Activated T-helper 1 cell treated with anti-CD3 and anti-CD28 coated beads, Interleukin-2, amount 50 U/mL, for 16 hours (primary cell): ENCODE data around the gene PFKP.
A peak's percentile ranks its signal among the peaks of the same experiment; 100 is the strongest.

Source experiments
- DNase-seq, 2 donors: peaks; one replicate each; pipeline ENCODE4 v3.0.0-alpha.2; 2020; ENCODE audit warnings: low read depth in 1 of 2, low spot score in 1 of 2

PFKP gene

DNA sequence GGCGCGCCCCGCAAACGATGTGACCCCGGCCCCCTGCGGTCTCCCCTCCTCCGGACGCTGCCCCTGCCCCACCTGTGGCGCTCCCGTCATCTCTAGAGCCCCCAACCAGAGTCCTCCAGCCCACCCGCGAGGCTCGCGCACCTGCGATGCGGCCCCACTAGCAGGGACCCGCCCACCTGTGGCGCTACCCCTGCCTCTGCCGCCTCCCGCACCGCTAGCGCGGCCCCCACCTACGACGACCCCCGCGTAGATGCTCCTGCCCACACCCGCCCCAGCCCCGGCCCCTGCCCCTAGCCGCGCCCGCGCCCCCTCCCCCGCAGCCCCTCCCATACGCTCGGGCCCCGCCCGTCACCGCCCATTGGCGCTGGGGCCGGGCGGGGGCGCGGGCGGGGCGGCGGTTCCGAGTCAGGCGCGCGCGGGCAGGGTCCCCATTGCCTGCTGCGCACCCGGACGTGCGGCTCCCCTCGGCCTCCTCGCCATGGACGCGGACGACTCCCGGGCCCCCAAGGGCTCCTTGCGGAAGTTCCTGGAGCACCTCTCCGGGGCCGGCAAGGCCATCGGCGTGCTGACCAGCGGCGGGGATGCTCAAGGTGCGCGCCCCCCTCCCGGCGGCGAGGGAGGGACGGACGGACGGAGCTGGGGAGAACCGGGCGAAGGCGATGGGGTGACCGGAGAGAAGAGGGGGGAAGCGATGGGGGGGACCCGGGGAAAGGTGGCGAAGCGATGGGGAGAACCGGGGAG lies at the start of gene PFKP:
Gene PFKP, plus strand, starts transcription at position 431 of the 741 bp plus-strand sequence. Its CDS starts 48 bp downstream, at position 479.
- peak in 1 of 2 donors; percentile 56 for DNase-seq

DNA sequence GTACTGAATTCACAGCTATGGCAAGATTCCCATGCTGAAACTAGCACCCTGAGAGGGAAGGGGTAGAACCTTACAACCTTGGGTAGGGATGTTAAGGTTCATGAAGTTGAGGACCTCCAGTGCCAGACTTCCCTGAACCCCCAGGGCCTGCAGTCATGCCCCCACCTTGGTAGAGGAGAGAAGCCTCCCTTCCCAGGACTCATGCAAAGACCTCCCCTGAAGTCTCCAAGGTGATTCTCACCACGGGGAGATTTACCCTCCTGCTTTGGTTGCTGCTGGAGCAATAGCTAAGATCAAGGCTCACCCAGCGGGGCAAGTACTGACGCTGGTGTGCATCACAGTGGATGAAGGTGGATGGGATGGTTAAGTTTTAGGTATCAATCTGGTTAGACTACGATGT lies 49.1 kb upstream of the PFKP start:
- DNase-seq: no peak

DNA sequence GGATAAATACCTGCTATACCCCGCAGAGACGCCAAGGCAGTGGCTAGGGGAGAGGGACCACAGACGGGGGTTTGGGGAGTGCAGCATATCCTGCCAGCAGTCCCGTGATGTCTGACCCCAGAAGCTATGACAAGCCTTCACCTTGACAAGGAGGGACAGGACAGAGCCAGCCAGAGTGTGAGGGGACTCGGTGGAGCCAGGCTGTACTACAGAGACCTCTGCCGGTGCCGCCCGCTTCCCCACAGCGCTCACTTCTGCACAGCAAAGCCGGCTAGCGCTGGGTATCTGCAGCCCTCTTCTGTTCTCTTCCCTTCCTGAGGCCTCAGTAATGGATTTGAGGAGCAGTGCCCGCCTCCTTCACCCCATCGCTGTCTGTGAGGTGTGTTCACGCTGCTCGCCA lies 47.0 kb upstream of the PFKP start:
- DNase-seq: no peak

DNA sequence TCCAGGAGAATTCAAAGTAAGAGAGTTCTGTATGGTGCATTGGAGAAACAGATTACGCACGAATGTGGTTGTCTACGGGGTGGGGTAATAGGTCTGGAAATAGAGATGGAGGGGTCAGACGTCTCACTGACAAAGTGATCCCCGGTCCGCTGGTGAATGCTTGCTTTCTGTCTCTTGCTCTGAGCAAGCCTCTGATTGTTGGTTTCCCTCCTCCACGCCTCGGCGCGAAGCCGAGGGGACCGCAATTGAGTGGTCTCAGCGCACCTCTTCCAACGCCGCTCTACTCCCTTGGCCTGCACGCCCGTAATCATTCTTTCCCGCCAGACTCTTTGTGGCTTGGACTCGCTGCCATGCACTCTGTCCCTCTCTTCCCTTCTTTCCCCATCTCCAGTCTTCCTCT lies 46.5 kb upstream of the PFKP start:
- DNase-seq: no peak

DNA sequence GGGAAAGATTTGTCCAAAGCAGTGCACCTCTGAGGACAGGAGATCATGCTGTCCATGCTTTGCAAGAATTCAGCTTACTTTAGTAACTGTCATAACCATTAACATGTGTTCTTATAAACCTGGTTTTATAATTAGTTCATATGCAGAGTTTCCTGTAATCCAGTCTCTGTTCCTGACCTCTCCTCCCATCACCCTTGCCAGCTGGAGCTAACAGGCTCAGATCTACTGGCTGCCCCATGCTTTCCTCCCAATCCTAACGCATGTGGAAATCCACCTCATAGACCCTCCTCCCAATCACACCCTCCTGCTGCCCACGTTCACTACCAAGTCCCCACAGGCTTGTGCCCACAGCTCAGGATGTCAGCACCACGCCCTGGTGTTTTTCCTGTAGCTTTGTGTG lies 45.3 kb upstream of the PFKP start:
- DNase-seq: no peak

DNA sequence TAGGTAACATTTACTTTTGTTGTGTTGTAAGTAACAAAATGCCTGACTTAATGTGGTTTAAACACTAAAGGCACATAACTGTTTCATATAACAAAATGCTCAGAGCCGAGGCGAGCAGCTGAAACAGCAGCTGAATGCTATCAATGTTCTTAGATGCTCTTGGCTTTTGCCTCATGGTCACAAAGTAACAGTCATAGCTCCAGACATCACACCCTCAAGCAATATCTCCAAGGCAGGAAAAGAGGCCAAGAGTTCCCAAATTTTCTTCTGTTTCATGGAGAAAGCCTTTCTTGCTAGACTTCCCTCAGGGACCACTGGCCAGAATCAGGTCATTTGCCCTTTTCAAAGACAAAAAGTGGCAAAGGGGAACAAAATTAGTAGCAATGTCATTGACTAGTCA lies 43.5 kb upstream of the PFKP start:
- DNase-seq: no peak

DNA sequence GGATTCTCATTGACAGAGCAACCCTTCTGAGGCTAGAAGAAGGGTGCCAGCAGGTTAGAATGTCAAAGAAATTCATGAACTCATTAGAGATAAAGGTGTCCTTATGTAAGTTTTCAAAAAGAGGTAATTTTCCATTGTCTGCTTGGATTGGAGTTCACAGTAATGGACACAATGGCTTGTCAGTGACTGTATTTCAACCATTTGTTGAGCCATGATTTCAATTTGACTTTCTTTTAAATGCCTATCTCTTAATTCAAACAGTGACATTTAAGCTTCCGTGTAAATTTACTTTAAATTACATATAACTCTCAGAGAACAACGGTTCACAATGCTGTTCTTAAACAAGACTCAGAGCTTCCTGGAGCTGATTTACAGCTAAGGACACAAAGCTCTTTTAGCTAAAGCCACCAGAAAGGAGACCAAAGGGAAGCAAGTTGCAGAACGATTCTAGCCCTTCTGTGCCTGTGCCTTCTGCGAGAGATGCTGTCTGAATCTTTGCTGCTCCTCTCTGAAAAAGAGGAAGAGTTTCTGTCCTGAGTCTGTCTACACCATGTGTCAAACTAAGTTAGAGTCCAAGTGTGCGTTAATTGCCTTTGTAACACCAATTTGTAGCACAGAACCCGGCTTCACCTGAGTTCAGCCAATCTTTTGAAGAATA lies 42.2 kb upstream of the PFKP start:
- no peak for DNase-seq

DNA sequence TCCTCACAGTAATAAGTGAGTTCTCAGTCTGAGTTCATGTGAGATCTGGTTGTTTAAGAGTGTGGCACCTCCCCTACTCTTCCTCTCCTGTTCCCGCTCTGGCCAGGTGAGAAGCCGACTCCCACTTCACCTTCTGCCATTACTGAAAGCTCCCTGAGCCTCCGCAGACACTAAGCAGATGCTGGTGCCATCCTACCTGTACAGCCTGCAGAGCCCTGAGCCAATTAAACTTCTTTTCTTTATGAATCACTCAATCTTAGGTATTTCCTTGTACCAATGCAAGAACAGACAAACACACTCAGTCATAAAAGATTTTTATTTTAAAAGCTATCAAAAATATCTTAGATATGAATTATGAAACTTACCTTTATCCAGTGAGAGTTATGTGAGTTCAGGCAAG lies 39.5 kb upstream of the PFKP start:
- DNase-seq: no peak

DNA sequence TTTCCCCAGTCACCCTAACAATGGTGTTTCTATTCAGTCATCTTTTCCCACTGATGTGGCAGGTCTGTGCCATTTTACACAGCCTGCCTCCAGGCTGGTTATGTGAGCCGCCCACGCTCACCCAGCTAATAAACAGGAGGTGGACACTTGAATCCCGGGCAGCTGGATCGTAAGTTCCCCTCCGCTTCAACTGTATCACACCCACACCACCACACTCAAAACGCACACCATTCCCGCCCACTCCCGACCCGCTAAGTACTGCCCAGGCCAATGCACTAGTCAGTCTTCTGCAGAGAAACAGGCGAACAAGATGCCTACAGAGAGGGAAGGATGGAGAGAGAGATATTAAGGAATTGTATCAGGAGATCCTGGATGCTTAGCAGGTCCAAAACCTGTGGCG lies 38.9 kb upstream of the PFKP start:
- no peak for DNase-seq

DNA sequence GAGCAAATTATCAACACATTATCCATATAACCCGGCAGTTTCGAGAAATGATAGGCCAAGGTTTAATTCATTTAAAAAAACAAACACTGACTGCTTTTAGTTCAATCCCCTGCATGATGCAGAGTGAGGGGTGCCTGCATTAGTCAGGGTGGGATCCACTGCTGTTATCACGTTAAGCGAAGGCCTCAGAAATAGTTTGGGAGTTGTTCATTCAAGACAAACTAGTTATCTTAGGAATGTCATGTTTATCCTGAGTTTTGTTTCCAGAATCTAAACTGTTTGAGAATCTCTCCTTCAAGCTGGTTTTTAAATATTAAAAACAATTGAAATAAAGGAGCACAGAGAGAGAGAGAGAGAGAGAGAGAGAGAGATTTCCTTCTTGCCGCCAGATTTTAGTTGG lies 36.6 kb upstream of the PFKP start:
- DNase-seq: no peak

DNA sequence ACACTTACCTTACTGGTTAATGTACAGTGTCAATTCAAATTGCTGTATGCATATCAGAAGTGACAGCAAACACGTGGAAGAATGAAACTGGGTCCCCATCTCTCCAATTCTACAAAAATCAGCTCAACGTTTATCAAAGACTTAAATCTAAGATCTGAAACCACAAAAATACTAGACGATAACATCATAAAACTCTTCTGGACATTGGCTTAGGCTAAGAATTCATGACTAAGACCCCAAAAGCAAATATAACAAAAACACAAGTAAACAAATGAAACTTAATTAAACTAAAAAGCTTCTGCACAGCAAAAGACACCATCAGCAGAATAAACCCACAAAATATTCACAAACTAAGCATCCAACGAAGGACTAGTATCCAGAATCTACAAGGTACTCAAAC lies 35.9 kb upstream of the PFKP start:
- DNase-seq: no peak

DNA sequence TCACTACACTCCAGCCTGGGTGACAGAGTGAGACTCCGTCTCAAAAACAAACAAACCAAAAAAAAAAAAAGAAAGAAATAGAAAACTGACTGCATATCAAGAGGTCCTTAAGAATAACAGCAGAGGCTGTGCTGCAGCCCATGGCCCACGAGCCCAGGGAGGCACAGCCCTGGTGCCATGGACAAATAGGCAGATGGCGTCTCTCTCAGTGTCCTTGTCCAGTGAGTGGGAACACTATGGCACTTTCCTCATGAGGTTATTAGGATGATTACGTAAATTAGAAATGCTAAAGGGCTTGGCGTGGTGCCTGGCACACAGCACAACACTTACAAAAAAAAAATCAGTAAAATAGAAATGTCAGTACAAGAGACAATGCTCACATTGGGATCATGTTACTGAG lies 33.4 kb upstream of the PFKP start:
- DNase-seq: no peak

DNA sequence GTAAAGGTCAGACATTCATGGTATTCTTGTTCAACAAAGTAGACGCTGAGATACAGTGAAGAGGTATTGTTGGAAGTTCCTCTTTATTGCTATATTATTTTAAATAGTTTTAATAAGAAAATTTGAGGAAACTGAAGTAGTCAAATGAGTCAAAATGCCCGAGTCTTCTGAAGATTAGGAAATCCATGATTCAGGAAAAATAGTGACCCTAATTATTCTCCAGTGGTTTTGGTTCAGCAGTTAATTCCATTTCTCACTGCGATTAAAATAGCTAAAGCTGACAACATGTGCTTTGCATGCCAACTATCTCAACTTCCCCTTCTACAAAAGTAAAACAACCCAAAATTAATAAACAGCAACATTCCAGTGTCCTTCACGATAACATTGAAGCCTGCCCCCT lies 32.7 kb upstream of the PFKP start:
- DNase-seq: no peak

DNA sequence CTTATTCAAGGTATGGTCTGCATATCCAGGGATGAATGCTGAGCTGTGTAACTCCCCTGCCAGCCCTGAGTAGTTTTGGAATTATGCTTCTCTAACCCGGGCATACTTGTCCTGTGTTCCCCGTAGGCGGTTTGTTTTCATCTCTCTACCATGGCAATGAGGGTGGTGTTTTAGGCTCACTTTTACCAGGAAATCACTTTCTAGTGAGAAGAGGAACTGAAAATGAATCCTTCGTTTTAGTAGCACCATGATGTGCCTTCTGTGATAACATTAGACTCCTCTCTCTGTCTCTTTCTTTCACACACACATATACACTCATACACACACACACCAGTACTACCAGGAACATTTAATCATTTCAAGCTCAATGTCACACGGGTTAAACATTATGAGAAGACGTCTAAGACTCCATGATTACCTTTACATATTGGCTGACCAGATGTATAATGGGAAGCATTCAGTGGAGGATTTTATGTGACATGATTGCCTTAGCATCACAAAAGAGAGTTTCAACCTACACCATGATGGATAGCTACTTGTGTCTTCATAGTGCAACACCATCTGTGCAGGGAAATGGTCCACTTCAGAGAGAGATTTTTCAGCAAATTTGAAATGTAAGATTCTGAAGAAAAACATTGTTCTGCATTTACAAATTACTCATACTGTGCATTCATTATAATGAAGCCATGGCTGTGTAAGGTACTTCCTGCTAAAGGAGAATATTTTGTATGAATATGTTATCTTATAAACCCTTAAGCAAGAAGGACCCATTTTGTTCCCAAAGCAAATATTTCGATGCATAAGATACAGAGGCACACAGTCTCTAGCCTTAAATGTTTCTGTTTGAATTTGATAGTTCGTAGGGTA lies 31.0 kb upstream of the PFKP start:
- DNase-seq: no peak

DNA sequence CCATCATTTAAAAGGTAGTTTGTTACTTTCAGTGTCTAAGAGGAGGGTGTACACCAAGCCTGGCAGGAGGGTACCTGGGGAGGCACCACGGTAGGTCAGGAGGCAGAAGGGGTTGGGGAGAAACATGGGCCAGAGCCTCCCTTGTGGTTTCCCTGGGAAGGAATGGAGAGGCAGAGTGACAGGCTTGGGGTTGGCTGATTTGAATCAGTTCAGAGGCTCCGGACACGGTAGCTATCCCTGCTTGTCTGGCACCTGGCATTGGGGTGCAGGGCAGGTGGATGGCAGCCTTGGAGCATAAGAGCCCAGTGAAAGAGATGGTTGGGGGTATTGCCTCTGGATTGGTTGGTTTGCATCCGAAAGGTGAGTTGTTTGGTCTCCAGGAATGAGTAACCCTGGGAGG lies 30.2 kb upstream of the PFKP start:
- no peak for DNase-seq

DNA sequence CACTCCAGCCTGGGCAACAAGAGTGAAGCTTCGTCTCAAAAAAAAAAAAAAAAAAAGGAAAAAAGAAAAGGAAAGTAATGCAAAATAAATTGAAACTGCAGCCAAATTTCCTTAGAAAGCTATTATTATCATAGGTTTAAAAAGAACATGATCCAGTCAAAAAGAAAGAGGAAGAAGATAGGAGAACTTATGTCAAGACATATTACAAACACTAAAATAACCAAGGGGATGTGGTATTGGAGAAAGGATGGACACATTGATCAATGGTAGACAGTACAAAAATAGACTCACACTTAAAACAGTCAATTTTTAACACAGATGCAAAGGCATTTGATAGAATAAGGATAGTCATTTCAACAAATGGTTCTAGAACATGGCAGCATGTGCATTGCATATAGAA lies 27.3 kb upstream of the PFKP start:
- no peak for DNase-seq

DNA sequence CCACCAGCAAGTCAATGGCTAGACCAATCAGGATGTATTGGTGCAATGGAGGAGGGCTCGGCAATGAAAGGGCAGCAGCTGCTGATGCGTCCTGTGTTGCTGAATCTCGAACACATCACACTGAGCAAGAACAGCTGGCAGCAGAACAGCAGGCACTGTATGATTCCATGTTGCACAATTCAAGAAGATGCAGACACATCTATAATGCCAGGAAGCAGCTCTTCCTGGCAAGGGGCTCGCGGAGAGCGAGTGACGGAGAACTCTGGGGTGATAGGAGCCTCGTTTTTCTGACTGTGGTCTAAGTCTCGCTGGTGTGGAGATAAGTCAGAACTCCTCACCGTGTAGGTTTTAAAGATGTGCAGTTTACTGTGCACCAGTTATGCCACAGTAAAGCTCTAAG lies 24.8 kb upstream of the PFKP start:
- no peak for DNase-seq

DNA sequence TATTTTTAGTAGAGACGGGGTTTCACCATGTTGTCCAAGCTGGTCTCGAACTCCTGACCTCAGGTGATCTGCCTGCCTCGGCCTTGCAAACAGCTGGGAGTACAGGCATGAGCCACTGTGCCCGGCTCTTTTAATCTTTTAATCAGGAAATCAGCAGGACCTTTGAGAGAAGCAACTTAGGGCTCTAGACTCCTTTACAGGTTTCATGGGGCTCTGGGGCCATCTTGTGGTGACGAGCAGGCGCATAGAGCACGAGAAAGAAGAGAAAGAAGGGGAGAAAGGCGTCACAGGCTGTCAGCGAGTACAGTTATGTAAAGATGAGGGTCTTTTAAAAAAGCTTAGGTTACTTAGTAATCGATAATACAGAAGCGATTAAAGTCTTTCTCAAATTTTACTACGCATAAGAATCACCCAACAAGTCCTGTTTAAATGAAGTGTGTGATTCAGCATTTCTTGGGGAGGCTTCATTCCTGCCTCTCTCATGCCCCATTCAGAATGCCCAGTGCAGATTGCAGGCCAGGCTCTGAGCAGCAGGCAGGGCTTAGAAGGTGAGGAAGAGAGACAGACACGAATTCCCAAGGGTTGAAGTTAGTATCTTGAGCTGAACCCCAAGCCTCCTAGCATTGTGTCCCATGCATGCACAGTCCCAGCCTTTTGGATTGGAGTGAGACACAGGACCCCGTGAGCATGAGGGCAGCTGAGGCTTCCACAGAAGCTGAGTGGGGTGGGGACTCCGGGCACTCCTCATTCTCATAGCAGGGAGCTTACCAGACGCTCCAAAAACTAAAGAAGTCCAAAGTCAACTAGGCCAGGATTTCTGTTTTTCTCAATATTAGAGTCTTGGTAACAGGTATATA lies 23.6 kb upstream of the PFKP start:
- DNase-seq: no peak

DNA sequence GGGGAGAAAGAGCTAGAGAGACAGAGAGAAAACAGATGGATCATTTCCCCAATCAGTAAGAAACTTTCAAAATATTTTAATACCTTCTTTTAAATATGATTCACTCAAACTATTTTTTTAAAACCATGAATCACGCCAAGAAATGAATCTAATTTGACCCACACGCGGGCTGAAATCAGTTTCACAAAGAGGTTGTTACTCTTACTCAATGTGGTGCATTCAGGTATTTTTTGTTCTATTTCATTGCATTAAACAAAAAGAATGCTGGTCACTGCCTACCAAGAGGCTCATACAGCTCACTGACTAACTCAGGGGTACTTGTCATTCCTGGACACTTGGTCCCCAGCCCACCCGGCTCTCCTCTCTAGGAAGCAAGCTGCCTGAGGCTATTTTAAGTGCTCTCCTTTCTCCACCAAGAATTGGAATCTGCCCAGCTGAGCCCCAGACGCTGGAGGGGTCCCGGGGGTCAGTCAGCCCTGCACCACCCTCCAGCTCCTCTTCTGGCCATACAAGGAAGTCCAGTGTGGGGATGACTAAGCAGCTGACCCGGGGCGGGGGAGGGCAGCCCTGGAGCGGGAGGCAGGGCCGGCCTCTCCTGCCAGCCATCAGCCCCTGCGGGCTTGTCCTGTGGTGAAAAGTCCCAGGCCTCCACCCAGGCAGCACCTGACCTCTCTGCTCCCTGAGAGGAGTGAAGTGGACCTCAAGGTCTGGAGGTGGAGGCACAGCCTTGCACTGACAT lies 21.7 kb upstream of the PFKP start:
- DNase-seq: no peak

DNA sequence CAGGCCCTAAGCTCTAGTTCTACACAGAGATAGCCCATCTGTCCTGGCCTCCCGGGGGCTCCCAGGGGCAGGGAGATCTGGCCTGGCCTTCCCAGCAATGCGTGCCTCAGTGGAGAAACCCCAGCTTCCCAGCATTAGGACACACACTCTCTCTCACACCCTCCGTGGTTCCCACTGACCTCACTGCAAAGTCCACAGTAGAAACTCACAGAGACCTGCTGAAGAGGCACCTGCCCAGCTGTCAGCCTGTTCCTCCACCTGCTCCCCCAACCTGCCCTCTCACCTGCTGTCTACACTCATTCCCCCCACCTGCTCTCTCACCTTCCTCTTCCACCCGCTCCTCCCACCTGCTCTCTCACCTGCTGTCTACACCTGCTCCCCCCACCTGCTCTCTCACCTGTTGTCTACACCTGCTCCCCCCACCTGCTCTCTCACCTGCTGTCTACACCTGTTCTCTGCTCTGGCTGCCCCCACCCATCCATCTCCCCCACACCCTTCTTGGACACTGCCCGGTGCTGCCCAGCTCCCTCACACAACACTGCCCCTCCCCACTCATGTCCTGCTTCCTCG lies 21.1 kb upstream of the PFKP start:
- DNase-seq: no peak
